Nephron (organoid): ENCODE data around the gene SCYGR7.
A peak's percentile ranks its signal among the peaks of the same experiment; 100 is the strongest.
"Not testable (repeated sequence)": the region's sequence is repeated elsewhere in the genome, so short reads cannot be mapped to it uniquely, and the experiment has no call there.

Experiments
- H3K27ac Mint-ChIP-seq, 3 experiments: 2 replicates each; pipeline ENCODE4 v1.8.0; 2020; ENCODE audit warnings: mixed read lengths in 3 of 3, mild to moderate bottlenecking in 2 of 3, moderate library complexity in 1 of 3
- H3K27me3 Mint-ChIP-seq: 2 replicates; pipeline ENCODE4 v1.8.0; 2021; ENCODE audit warnings: low read depth, mild to moderate bottlenecking, moderate library complexity, mixed read lengths
- H3K36me3 Mint-ChIP-seq: 2 replicates; pipeline ENCODE4 v1.8.0; 2020; ENCODE audit warnings: low read depth, mixed read lengths
- H3K4me1 Mint-ChIP-seq: 2 replicates; pipeline ENCODE4 v1.8.0; 2020; ENCODE audit warnings: mixed read lengths
- H3K4me3 Mint-ChIP-seq, 3 experiments: 2 replicates each; pipeline ENCODE4 v1.8.0; 2020; ENCODE audit warnings: mild to moderate bottlenecking in 3 of 3, mixed read lengths in 3 of 3, moderate library complexity in 2 of 3
- H3K9me3 Mint-ChIP-seq: 2 replicates; pipeline ENCODE4 v1.8.0; 2020; ENCODE audit warnings: mixed read lengths
- TF ChIP-seq, protein P1 (sequence below), 3 experiments: fragments of 200-600 bp; sonication (generic); IDR thresholded peaks; one replicate each; pipeline ENCODE4 v1.5.0; 2021; ENCODE audit warnings: antibody characterized with exemption in 3 of 3; ENCODE audit not compliant: unreplicated experiment in 3 of 3

Gene SCYGR7

GRCh38 chr2:227717687-227718567 is 10.2 kb upstream of the SCYGR7 start, which contains the start of gene SLC19A3:
TSS of gene SLC19A3 (minus strand) at chr2:227718028. CDS start at chr2:227702318, 15,710 bp downstream.
- Mint-ChIP-seq H3K9me3 (no peaks in the 10 kb centered on the region), H3K36me3 (no peaks in the 10 kb centered on the region), H3K27ac (peak within 1 kb of the TSS; percentile 53 to 87 (median 66)), H3K4me1 (peaks cover 13% of the 10 kb centered on the region), H3K4me3 (peak within 1 kb of the TSS; percentile 81 to 87 (median 83)), H3K27me3 (peaks cover 24% of the 10 kb centered on the region)
- TF ChIP-seq, protein P1, sequence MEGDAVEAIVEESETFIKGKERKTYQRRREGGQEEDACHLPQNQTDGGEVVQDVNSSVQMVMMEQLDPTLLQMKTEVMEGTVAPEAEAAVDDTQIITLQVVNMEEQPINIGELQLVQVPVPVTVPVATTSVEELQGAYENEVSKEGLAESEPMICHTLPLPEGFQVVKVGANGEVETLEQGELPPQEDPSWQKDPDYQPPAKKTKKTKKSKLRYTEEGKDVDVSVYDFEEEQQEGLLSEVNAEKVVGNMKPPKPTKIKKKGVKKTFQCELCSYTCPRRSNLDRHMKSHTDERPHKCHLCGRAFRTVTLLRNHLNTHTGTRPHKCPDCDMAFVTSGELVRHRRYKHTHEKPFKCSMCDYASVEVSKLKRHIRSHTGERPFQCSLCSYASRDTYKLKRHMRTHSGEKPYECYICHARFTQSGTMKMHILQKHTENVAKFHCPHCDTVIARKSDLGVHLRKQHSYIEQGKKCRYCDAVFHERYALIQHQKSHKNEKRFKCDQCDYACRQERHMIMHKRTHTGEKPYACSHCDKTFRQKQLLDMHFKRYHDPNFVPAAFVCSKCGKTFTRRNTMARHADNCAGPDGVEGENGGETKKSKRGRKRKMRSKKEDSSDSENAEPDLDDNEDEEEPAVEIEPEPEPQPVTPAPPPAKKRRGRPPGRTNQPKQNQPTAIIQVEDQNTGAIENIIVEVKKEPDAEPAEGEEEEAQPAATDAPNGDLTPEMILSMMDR (IDR thresholded peaks at IDR 0.05; ENCODE audit: unreplicated experiment in 3 of 3), result no peak

GRCh38 chr2:227719641-227720040 is 8.5 kb upstream of the SCYGR7 start:
- H3K9me3 Mint-ChIP-seq, result no peaks in the 10 kb centered on the region
- TF ChIP-seq, protein P1 (IDR thresholded peaks at IDR 0.05; ENCODE audit: unreplicated experiment in 3 of 3), result no peak
- H3K27ac Mint-ChIP-seq, result no peak overlapping the region

DNA sequence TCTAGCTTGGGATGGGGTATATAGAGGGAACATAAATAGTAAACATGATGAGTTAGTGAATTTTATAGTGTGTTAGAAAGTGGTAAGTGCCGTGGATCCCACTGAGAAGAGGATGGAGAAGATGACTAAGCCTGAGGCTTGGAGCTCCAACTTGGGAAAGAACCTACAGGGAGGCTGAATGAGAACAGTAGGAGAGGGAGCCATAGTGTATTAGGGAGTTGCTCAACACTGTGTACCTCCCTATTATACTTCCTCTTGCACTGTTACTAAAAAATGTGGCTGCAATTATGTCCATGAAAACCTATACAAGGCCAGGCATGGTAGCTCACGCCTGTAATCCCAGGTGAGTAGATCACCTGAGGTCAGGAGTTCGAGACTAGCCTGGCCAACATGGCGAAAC is 7.5 kb upstream of the SCYGR7 start:
- Mint-ChIP-seq H3K4me1 (peaks cover 16% of the 10 kb centered on the region), H3K27ac (peak overlapping the region in 1 of 3 experiments; percentile 10)
- TF ChIP-seq, protein P1 (IDR thresholded peaks at IDR 0.05; ENCODE audit: unreplicated experiment in 3 of 3), result no peak

More at GRCh38 chr2:227719641-227720040, 8.5 kb upstream of the SCYGR7 start:
- peaks cover 22% of the 10 kb centered on the region for H3K27me3 Mint-ChIP-seq
- H3K36me3 Mint-ChIP-seq, result no peaks in the 10 kb centered on the region
- H3K4me3 Mint-ChIP-seq, result no peak overlapping the region
- peaks cover 16% of the 10 kb centered on the region for H3K4me1 Mint-ChIP-seq

GRCh38 chr2:227722821-227723220 is 5.3 kb upstream of the SCYGR7 start:
- not testable (repeated sequence) for H3K4me3 Mint-ChIP-seq, H3K36me3 Mint-ChIP-seq, H3K9me3 Mint-ChIP-seq
- Mint-ChIP-seq H3K27ac (peak overlapping the region; percentile 69 to 96 (median 89)), H3K27me3 (peaks cover 15% of the 10 kb centered on the region), H3K4me1 (peaks cover 11% of the 10 kb centered on the region)

More for the DNA sequence above, 7.5 kb upstream of the SCYGR7 start:
- Mint-ChIP-seq H3K36me3 (no peaks in the 10 kb centered on the region), H3K9me3 (no peaks in the 10 kb centered on the region), H3K4me3 (no peak overlapping the region), H3K27me3 (peaks cover 22% of the 10 kb centered on the region)

GRCh38 chr2:227724394-227725039 is 3.6 kb upstream of the SCYGR7 start, which contains the start of gene SCYGR6:
TSS of gene SCYGR6 (minus strand) at chr2:227724757. CDS start at chr2:227724757, 0 bp downstream.
- Mint-ChIP-seq H3K27ac (peak within 1 kb of the TSS in 1 of 3 experiments; percentile 96), H3K4me3 (no peak within 1 kb of the TSS), H3K9me3 (no peaks in the 10 kb centered on the region), H3K27me3 (peaks cover 16% of the 10 kb centered on the region), H3K36me3 (no peaks in the 10 kb centered on the region), H3K4me1 (peaks cover 6% of the 10 kb centered on the region)
- TF ChIP-seq, protein P1 (IDR thresholded peaks at IDR 0.05; ENCODE audit: unreplicated experiment in 3 of 3), result no peak

DNA sequence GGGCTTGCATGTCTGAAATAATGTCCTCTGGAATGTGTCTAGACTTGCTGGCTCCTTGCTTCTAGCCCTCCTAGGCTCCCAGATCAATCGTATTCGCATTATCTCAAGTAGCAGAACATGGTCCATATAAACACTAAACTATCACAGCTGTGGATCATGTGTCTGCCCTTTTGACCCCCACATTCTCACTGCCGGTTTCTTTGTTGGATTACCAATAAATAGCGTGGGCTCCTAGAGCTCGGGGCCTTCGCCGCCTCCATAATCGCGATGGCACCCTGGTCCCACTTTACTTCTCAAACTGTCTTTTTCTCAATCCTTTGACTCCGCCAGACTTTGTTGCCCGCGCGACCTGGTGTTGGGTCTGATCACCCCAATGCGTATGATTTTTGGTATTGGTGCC is 11.2 kb downstream of the SCYGR7 start:
- Mint-ChIP-seq H3K4me3 (no peak overlapping the region), H3K36me3 (no peaks in the 10 kb centered on the region), H3K9me3 (no peaks in the 10 kb centered on the region), H3K27me3 (peaks cover 7% of the 10 kb centered on the region), H3K27ac (peak overlapping the region in 1 of 3 experiments; percentile 56), H3K4me1 (peaks cover 4% of the 10 kb centered on the region)
- TF ChIP-seq, protein P1 (IDR thresholded peaks at IDR 0.05; ENCODE audit: unreplicated experiment in 3 of 3), result no peak

- H3K4me3 Mint-ChIP-seq, H3K27me3 Mint-ChIP-seq, H3K9me3 Mint-ChIP-seq, H3K27ac Mint-ChIP-seq, H3K4me1 Mint-ChIP-seq, H3K36me3 Mint-ChIP-seq: not testable (repeated sequence)
These were observed 12.6 kb downstream of the SCYGR7 start for GRCh38 chr2:227740705-227741104.
